Keratinocyte (primary cell): ENCODE measurements around the gene HDAC8.

Experiments
- EZH2 ChIP-seq: IDR thresholded peaks from one replicate; pipeline ENCODE4 v1.6.1; 2012; ENCODE audit warnings: inconsistent platforms, mild to moderate bottlenecking, low read length, moderate library complexity
- TF ChIP-seq, protein P1 (sequence below), 3 experiments: IDR thresholded peaks in 1 of 3; conservative IDR thresholded peaks in 1 of 3; optimal IDR thresholded peaks in 1 of 3; 2 replicates in 2 of 3; 3 replicates in 1 of 3; pipeline versions ENCODE3 to v1.5.1; 2011; ENCODE audit warnings: low read length in 3 of 3, mild to moderate bottlenecking in 3 of 3, moderate library complexity in 2 of 3, control low read depth in 1 of 3, inconsistent platforms in 1 of 3; ENCODE audit not compliant: insufficient read depth in 2 of 3; ENCODE audit errors: extremely low read depth in 1 of 3

DNA sequence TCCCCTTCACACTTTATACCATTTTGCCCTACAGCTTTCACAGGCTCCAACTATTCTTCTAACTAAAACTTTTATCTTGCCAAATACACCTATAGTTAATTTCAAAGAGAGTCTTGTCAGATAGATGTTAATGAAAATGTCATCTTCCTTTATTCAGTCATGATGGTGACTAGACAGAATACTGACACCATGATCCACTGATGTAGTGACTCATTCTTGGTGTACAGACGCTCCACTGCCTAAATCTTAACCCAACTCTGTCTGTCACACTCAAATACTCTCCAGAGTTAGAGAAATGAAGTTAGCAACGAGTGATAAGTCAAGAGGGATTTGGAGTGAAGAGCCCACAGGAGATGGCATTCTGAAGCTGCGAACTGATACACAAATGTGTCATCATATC lies 32.1 kb upstream of the HDAC8 start:
- TF ChIP-seq, protein P1, sequence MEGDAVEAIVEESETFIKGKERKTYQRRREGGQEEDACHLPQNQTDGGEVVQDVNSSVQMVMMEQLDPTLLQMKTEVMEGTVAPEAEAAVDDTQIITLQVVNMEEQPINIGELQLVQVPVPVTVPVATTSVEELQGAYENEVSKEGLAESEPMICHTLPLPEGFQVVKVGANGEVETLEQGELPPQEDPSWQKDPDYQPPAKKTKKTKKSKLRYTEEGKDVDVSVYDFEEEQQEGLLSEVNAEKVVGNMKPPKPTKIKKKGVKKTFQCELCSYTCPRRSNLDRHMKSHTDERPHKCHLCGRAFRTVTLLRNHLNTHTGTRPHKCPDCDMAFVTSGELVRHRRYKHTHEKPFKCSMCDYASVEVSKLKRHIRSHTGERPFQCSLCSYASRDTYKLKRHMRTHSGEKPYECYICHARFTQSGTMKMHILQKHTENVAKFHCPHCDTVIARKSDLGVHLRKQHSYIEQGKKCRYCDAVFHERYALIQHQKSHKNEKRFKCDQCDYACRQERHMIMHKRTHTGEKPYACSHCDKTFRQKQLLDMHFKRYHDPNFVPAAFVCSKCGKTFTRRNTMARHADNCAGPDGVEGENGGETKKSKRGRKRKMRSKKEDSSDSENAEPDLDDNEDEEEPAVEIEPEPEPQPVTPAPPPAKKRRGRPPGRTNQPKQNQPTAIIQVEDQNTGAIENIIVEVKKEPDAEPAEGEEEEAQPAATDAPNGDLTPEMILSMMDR (optimal IDR thresholded peaks at IDR 0.05 in 1 of 3, IDR thresholded peaks at IDR 0.05 in 1 of 3, conservative IDR thresholded peaks at IDR 0.05 in 1 of 3; ENCODE audit: extremely low read depth in 1 of 3, insufficient read depth in 2 of 3, low read length in 3 of 3): no peak
- no peak for TF ChIP-seq EZH2
